ENCODE data around the gene ADAR.
"Not testable (repeated sequence)": the region's sequence is repeated elsewhere in the genome, so short reads cannot be mapped to it uniquely, and the experiment has no call there.

Gene ADAR, protein sequence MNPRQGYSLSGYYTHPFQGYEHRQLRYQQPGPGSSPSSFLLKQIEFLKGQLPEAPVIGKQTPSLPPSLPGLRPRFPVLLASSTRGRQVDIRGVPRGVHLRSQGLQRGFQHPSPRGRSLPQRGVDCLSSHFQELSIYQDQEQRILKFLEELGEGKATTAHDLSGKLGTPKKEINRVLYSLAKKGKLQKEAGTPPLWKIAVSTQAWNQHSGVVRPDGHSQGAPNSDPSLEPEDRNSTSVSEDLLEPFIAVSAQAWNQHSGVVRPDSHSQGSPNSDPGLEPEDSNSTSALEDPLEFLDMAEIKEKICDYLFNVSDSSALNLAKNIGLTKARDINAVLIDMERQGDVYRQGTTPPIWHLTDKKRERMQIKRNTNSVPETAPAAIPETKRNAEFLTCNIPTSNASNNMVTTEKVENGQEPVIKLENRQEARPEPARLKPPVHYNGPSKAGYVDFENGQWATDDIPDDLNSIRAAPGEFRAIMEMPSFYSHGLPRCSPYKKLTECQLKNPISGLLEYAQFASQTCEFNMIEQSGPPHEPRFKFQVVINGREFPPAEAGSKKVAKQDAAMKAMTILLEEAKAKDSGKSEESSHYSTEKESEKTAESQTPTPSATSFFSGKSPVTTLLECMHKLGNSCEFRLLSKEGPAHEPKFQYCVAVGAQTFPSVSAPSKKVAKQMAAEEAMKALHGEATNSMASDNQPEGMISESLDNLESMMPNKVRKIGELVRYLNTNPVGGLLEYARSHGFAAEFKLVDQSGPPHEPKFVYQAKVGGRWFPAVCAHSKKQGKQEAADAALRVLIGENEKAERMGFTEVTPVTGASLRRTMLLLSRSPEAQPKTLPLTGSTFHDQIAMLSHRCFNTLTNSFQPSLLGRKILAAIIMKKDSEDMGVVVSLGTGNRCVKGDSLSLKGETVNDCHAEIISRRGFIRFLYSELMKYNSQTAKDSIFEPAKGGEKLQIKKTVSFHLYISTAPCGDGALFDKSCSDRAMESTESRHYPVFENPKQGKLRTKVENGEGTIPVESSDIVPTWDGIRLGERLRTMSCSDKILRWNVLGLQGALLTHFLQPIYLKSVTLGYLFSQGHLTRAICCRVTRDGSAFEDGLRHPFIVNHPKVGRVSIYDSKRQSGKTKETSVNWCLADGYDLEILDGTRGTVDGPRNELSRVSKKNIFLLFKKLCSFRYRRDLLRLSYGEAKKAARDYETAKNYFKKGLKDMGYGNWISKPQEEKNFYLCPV

DNA sequence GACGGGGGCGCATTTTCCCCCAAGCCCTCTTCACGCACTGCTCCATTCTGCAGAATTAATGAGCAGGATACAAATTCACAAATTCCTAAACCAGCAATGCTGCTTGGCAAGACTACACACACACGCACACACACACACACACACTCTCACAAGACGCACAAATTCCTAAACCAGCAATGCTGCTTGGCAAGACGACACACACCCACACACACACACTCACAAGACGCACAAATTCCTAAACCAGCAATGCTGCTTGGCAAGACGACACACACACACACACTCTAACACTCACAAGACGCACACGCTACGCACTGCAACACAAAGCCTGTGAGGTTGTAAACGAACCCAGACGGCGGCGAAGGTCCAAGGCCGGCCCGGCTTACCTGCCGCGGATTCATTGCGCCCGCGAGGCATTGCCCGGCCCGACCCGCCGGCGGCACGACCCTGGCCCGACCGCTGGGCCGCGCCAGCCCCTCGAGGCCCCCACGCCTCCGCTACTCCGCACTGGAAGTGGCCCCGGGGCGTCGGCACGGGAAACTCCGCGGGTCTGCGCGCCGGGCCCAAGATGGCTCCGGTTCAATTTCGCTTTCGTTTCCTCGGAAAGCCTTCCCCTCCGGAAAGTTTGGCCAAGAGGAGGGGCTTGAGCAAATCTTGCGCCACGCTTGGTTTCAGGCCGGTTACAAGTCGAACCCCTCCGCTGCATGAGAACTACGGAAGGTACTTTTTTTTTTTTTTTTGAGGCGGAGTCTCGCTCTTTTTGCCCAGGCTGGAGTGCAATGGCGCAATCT is at the start of gene ADAR:
Gene ADAR (minus strand): TSS at position 578 of the 788 bp plus-strand sequence. CDS start 180 bp downstream, at position 398.
- H3K4me1 ChIP-seq (ENCODE audit: control insufficient read depth, insufficient read depth, low read length), result peaks cover 7% of the 10 kb centered on the region
- H3K4me3 ChIP-seq (ENCODE audit: low read length), result peak within 1 kb of the TSS; percentile 88
- peak within 1 kb of the TSS; percentile 75 for H3K9ac ChIP-seq (ENCODE audit: low read length)
- H3K27ac ChIP-seq (ENCODE audit: low read depth, low read length), result peak within 1 kb of the TSS; percentile 93
- no peaks in the 10 kb centered on the region for H3K36me3 ChIP-seq (ENCODE audit: control insufficient read depth, insufficient read depth, low read length)
- H3K27me3 ChIP-seq (ENCODE audit: control insufficient read depth, insufficient read depth, low read length), result no peaks in the 10 kb centered on the region

- no peak overlapping the region for H3K4me3 ChIP-seq (ENCODE audit: low read length)
- H3K27me3 ChIP-seq (ENCODE audit: control insufficient read depth, insufficient read depth, low read length), result no peaks in the 10 kb centered on the region
- no peaks in the 10 kb centered on the region for H3K36me3 ChIP-seq (ENCODE audit: control insufficient read depth, insufficient read depth, low read length)
- no peak overlapping the region for H3K9ac ChIP-seq (ENCODE audit: low read length)
- H3K4me1 ChIP-seq (ENCODE audit: control insufficient read depth, insufficient read depth, low read length), result no peaks in the 10 kb centered on the region
- H3K27ac ChIP-seq (ENCODE audit: low read depth, low read length), result no peak overlapping the region
Observed at GRCh38 chr1:154657556-154657955, 49.6 kb upstream of the ADAR start.

GRCh38 chr1:154652893-154653292 is 44.9 kb upstream of the ADAR start:
- Histone ChIP-seq H3K27ac (ENCODE audit: low read depth, low read length) (no peak overlapping the region), H3K9ac (ENCODE audit: low read length) (no peak overlapping the region), H3K4me1 (ENCODE audit: control insufficient read depth, insufficient read depth, low read length) (no peaks in the 10 kb centered on the region), H3K4me3 (ENCODE audit: low read length) (no peak overlapping the region), H3K27me3 (ENCODE audit: control insufficient read depth, insufficient read depth, low read length) (no peaks in the 10 kb centered on the region), H3K36me3 (ENCODE audit: control insufficient read depth, insufficient read depth, low read length) (no peaks in the 10 kb centered on the region)

DNA sequence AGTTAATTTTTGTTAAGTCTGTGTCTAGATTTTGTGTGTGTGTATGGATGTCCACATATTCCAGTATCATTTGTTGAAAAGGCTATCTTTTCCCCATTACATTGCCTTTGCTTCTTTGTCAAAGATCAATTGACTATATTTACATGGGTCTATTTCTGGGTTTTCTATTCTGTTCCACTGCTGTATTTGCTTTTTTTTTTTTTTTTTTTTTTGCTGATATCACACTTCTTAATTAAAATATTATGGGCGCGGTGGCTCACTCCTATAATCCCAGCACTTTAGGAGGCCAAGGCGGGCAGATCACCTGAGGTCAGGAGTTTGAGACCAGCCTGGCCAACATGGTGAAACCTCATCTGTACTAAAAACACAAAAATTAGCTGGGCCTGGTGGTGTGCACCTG is 36.7 kb upstream of the ADAR start:
- H3K9ac ChIP-seq (ENCODE audit: low read length); H3K4me3 ChIP-seq (ENCODE audit: low read length); H3K27ac ChIP-seq (ENCODE audit: low read depth, low read length); H3K27me3 ChIP-seq (ENCODE audit: control insufficient read depth, insufficient read depth, low read length); H3K36me3 ChIP-seq (ENCODE audit: control insufficient read depth, insufficient read depth, low read length); H3K4me1 ChIP-seq (ENCODE audit: control insufficient read depth, insufficient read depth, low read length): not testable (repeated sequence)

DNA sequence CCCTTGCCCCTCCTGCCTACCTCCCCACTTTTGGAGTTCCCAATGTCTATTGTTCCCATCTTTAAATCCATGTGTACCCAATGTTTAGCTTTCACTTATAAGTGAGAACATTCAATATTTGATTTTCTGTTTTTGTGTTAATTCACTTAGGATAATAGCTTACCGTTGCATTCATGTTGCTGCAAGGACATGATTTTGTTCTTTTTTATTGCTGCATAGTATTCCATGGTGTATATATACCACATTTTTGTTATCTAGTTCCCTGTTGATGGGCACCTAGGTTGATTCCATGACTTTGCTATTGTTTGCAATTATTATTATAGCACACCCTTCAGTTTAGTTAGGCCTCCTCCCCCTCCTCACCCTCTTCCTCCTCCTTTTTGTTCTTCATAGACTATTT is 33.5 kb upstream of the ADAR start:
- Histone ChIP-seq H3K9ac (ENCODE audit: low read length) (no peak overlapping the region), H3K4me3 (ENCODE audit: low read length) (no peak overlapping the region), H3K27me3 (ENCODE audit: control insufficient read depth, insufficient read depth, low read length) (no peaks in the 10 kb centered on the region), H3K36me3 (ENCODE audit: control insufficient read depth, insufficient read depth, low read length) (no peaks in the 10 kb centered on the region), H3K4me1 (ENCODE audit: control insufficient read depth, insufficient read depth, low read length) (no peaks in the 10 kb centered on the region), H3K27ac (ENCODE audit: low read depth, low read length) (no peak overlapping the region)

DNA sequence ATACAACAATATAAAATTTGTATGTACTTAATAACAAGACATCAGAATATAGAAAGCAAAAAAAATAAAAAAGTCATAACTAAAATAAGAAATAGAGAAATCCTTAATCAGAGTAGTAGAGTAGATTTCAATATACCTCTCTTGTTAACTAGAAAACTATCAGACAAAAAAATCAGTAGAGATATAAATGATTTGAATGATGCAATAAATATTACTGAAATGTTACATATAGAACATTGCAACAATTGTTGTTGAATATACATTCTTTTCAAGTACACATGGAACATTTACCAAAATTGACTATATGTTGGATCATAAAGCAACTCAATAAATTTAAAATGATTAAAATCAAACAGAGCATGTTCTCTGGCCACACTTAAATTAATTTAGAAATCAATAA is 31.9 kb upstream of the ADAR start:
- Histone ChIP-seq H3K27ac (ENCODE audit: low read depth, low read length) (no peak overlapping the region), H3K36me3 (ENCODE audit: control insufficient read depth, insufficient read depth, low read length) (no peaks in the 10 kb centered on the region), H3K4me3 (ENCODE audit: low read length) (no peak overlapping the region), H3K4me1 (ENCODE audit: control insufficient read depth, insufficient read depth, low read length) (no peaks in the 10 kb centered on the region), H3K27me3 (ENCODE audit: control insufficient read depth, insufficient read depth, low read length) (no peaks in the 10 kb centered on the region), H3K9ac (ENCODE audit: low read length) (no peak overlapping the region)

DNA sequence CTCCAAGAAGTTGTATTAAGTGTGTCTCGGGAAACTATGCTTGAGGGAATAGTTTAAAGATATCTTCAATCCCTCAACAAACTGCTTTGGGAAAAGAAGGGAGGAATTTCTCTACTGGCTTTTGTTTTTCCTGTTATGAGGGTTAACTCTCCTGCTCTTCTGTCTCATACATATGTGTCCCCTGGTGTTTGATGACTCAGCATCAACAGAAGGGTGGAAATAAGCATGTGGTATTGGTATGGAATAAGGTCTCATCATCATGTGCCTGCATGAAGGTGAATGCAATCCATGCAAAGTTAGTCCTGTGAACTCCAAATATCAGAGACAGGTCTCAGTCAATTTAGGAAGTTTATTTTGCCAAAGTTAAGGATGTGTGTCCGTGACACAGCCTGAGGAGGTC is 27.2 kb upstream of the ADAR start:
- H3K4me1 ChIP-seq (ENCODE audit: control insufficient read depth, insufficient read depth, low read length), result no peaks in the 10 kb centered on the region
- H3K4me3 ChIP-seq (ENCODE audit: low read length), result no peak overlapping the region
- H3K27me3 ChIP-seq (ENCODE audit: control insufficient read depth, insufficient read depth, low read length), result no peaks in the 10 kb centered on the region
- no peak overlapping the region for H3K9ac ChIP-seq (ENCODE audit: low read length)
- no peak overlapping the region for H3K27ac ChIP-seq (ENCODE audit: low read depth, low read length)
- H3K36me3 ChIP-seq (ENCODE audit: control insufficient read depth, insufficient read depth, low read length), result no peaks in the 10 kb centered on the region

- no peak overlapping the region for H3K4me3 ChIP-seq (ENCODE audit: low read length)
- no peak overlapping the region for H3K9ac ChIP-seq (ENCODE audit: low read length)
Observed at GRCh38 chr1:154629675-154630073, 21.7 kb upstream of the ADAR start.

DNA sequence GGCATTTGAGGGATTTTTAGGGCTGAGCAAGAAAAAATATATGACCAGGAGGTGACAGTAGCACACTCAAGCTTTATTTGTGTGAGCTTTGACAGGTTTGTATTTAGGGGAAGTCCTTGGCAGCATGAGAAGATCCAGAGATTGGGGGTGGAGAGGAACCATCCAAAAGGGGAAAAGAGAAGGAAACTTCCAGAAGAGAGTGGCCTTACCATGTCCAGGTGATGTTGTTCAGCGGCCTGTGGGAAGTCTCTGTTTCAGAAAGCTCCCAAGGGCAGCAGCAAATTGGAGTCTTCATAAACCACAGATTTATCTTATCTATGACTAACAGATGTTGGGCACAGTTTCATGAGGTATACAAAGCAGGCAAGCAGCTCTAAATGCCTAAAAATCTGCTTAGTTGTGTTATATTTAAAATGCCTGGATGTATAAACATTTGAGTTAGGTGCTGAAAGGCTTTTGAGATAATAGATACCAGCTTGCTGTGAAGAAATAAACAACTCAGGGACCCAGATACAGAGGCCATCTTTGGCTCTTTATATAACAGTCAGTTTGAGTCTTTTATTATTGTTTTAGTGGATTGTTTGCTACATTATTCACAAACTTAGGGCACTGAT is 21.2 kb upstream of the ADAR start:
- H3K27ac ChIP-seq (ENCODE audit: low read depth, low read length), result no peak overlapping the region
- H3K4me1 ChIP-seq (ENCODE audit: control insufficient read depth, insufficient read depth, low read length), result peaks cover 5% of the 10 kb centered on the region
- H3K9ac ChIP-seq (ENCODE audit: low read length), result no peak overlapping the region
- H3K27me3 ChIP-seq (ENCODE audit: control insufficient read depth, insufficient read depth, low read length), result no peaks in the 10 kb centered on the region
- H3K4me3 ChIP-seq (ENCODE audit: low read length), result no peak overlapping the region
- H3K36me3 ChIP-seq (ENCODE audit: control insufficient read depth, insufficient read depth, low read length), result no peaks in the 10 kb centered on the region

More at GRCh38 chr1:154629675-154630073, 21.7 kb upstream of the ADAR start:
- H3K4me1 ChIP-seq (ENCODE audit: control insufficient read depth, insufficient read depth, low read length), result peaks cover 5% of the 10 kb centered on the region
- no peaks in the 10 kb centered on the region for H3K36me3 ChIP-seq (ENCODE audit: control insufficient read depth, insufficient read depth, low read length)
- no peak overlapping the region for H3K27ac ChIP-seq (ENCODE audit: low read depth, low read length)
- H3K27me3 ChIP-seq (ENCODE audit: control insufficient read depth, insufficient read depth, low read length), result no peaks in the 10 kb centered on the region

DNA sequence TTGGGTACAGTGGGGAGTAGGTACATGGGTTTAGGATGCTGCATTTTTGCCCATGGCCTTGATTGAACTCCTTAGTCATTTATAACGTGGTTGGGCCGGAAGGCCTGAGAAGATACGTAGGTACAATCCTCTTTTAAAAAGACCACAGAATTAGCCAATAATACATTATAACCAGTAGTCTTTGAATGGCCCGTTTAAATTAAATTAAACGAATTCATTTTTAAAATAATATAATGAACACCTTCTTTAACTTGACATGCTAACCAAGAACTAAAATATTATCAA is 20.1 kb upstream of the ADAR start:
- H3K4me1 ChIP-seq (ENCODE audit: control insufficient read depth, insufficient read depth, low read length), result peaks cover 5% of the 10 kb centered on the region
- H3K27ac ChIP-seq (ENCODE audit: low read depth, low read length), result peak overlapping the region; percentile 90
- H3K27me3 ChIP-seq (ENCODE audit: control insufficient read depth, insufficient read depth, low read length), result no peaks in the 10 kb centered on the region
- H3K36me3 ChIP-seq (ENCODE audit: control insufficient read depth, insufficient read depth, low read length), result no peaks in the 10 kb centered on the region
- peak overlapping the region; percentile 88 for H3K4me3 ChIP-seq (ENCODE audit: low read length)
- peak overlapping the region; percentile 84 for H3K9ac ChIP-seq (ENCODE audit: low read length)

GRCh38 chr1:154627257-154628120 is 19.5 kb upstream of the ADAR start:
- H3K4me1 ChIP-seq (ENCODE audit: control insufficient read depth, insufficient read depth, low read length), result peaks cover 5% of the 10 kb centered on the region
- H3K9ac ChIP-seq (ENCODE audit: low read length), result peak overlapping the region; percentile 84
- peak overlapping the region; percentile 88 for H3K4me3 ChIP-seq (ENCODE audit: low read length)
- H3K27me3 ChIP-seq (ENCODE audit: control insufficient read depth, insufficient read depth, low read length), result no peaks in the 10 kb centered on the region
- H3K27ac ChIP-seq (ENCODE audit: low read depth, low read length), result peak overlapping the region; percentile 90
- H3K36me3 ChIP-seq (ENCODE audit: control insufficient read depth, insufficient read depth, low read length), result no peaks in the 10 kb centered on the region
